GM12892 (cell line): ENCODE data around the gene IL2RG.

Experiments used
- POLR2A ChIP-seq: IDR thresholded peaks from 2 replicates; pipeline ENCODE4 v1.6.1; 2011; ENCODE audit warnings: low read depth, low read length, control low read depth
- POLR2AphosphoS5 ChIP-seq: IDR thresholded peaks from 2 replicates; pipeline ENCODE4 v1.6.1; 2011; ENCODE audit warnings: low read depth, low read length, control low read depth

DNA sequence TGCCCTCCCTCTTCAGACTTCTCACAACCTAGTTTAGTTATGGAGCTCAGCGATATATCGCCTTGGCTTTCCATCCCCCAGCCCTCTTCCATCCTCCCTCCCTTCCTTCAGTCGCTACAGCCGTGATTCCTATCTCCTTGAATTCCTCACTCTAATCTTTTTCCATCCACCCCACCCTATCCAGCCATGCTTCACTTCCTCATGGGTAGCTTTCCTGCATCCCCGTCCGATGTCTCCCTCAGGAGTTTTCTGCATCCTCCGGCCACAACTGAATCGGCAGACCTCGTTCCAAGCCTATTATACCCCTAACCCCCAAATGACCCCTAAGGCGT lies 43.7 kb downstream of the IL2RG start:
- no peak for TF ChIP-seq POLR2AphosphoS5
- TF ChIP-seq POLR2A: no peak
